HEK293 (cell line): ENCODE measurements around the gene VIPR2.

Source experiments
- CTCF ChIP-seq: fragments of 450-650 bp; formaldehyde crosslinking; IDR thresholded peaks from 2 replicates; pipeline ENCODE4 v1.5.1; 2016; ENCODE audit warnings: missing biosample characterization, missing genetic modification characterization
- ZFP37 ChIP-seq: fragments of 450-650 bp; formaldehyde crosslinking; IDR thresholded peaks from 2 replicates; pipeline ENCODE4 v1.5.1; 2016; ENCODE audit warnings: missing biosample characterization, missing genetic modification characterization
- ZNF510 ChIP-seq: fragments of 450-650 bp; formaldehyde crosslinking; IDR thresholded peaks from 2 replicates; pipeline ENCODE4 v1.5.1; 2018; ENCODE audit warnings: mild to moderate bottlenecking, missing genetic modification characterization, missing biosample characterization; ENCODE audit not compliant: insufficient replicate concordance
- ZNF571 ChIP-seq: fragments of 450-650 bp; formaldehyde crosslinking; IDR thresholded peaks from 2 replicates; pipeline ENCODE4 v1.5.0; 2017; ENCODE audit warnings: missing biosample characterization, missing genetic modification characterization

GRCh38 chr7:159094023-159094740 lies 50.5 kb downstream of the VIPR2 start:
- TF ChIP-seq CTCF (no peak), ZNF510 (tag by site-specific recombination) (no peak), ZFP37 (tag by site-specific recombination) (no peak), ZNF571 (no peak)
